ENCODE data around the gene THADA. TPM values are rescaled to one million over a fixed set of nuclear protein-coding genes. Genes with fewer than 3 reads are reported as not detected.
A peak's percentile ranks its signal among the peaks of the same experiment; 100 is the strongest.

The THADA gene
- total RNA-seq, 4 donors from 2014 or later: 31.2 to 68.8 (median 54.9) TPM

DNA sequence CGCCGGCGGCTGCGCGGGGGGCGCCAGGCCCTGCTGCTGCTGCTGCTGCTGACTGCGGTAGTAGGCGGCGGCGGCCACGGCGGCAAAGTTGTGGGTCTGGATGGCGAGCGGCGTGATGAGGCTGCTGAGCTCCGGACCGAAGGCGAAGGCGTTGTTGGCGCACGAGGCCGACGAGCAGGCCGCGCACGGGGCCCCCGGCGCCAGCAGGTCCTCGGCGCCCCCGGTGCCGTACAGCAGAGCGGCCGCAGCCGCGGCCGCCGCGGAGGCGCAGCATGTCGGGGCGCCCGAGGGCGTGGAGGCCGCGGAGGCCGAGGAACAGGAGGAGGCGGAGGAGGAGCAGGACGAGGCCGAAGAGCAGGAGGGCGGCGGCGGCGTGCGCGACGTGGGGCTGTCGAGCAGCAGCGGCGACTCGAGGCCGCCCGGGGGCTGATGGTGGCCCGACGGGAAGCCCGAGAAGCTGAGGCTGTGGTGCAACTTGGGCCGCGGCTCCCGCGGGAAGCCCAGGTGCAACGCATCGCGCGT is 371.2 kb downstream of the THADA start:
- DNase-seq: no peak
- no peak for TF ChIP-seq POLR2A (IDR thresholded peaks at IDR 0.05)
- TF ChIP-seq, protein P1, sequence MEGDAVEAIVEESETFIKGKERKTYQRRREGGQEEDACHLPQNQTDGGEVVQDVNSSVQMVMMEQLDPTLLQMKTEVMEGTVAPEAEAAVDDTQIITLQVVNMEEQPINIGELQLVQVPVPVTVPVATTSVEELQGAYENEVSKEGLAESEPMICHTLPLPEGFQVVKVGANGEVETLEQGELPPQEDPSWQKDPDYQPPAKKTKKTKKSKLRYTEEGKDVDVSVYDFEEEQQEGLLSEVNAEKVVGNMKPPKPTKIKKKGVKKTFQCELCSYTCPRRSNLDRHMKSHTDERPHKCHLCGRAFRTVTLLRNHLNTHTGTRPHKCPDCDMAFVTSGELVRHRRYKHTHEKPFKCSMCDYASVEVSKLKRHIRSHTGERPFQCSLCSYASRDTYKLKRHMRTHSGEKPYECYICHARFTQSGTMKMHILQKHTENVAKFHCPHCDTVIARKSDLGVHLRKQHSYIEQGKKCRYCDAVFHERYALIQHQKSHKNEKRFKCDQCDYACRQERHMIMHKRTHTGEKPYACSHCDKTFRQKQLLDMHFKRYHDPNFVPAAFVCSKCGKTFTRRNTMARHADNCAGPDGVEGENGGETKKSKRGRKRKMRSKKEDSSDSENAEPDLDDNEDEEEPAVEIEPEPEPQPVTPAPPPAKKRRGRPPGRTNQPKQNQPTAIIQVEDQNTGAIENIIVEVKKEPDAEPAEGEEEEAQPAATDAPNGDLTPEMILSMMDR (IDR thresholded peaks at IDR 0.05): no peak
- Histone ChIP-seq H3K4me3 (peak overlapping the region; percentile 90 to 94), H3K36me3 (no peaks in the 10 kb centered on the region), H3K9me3 (no peaks in the 10 kb centered on the region), H3K27ac (peak overlapping the region; percentile 98 to 99), H3K4me1 (peaks cover 0 to 7% of the 10 kb centered on the region in 2 donors), H3K27me3 (no peaks in the 10 kb centered on the region)
- intact Hi-C loops (cut with DNase I; ENCODE audit: low total_unique reads): loop anchor here (5.0 to 10.0 kb wide), 5 partner anchors 202 to 397 kb away; no protein-coding TSS in a partner anchor

DNA sequence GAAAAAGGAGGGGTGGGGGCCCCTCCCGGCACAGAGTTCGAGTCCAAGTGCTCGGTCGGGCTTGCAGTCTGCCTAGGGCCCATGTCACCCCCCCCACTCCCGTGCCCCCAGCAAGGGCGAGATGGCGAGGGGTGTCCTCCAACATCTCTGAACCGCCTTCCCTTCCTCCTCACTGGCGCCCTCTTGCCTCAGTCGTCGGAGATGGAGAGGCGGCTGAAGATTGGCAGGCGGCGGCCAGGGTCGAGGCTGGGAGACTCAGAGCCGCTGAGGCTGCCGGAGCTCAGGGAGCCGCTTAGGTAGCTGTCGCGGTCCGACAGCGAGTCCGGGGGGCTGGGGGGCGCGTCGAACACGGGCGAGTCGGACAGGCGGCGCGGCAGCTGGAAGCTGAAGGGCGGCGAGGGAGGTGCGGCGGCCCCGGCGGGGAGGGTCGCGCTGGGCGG is 371.7 kb downstream of the THADA start:
- TF ChIP-seq, protein P1 (IDR thresholded peaks at IDR 0.05): peak in 3 of 4 experiments; percentile 13 to 38 (median 35)
- TF ChIP-seq POLR2A (IDR thresholded peaks at IDR 0.05): peak in 1 of 2 donors; percentile 17
- Histone ChIP-seq H3K9me3 (no peaks in the 10 kb centered on the region), H3K36me3 (no peaks in the 10 kb centered on the region), H3K4me1 (peaks cover 0 to 9% of the 10 kb centered on the region in 2 donors), H3K27me3 (no peaks in the 10 kb centered on the region), H3K4me3 (peak overlapping the region; percentile 90 to 94), H3K27ac (peak overlapping the region; percentile 98 to 99)
- intact Hi-C loops (cut with DNase I; ENCODE audit: low total_unique reads): loop anchor here (5.0 to 10.0 kb wide), 3 partner anchors 202 to 261 kb away; no protein-coding TSS in a partner anchor
- DNase-seq: peak; percentile 74 to 77

DNA sequence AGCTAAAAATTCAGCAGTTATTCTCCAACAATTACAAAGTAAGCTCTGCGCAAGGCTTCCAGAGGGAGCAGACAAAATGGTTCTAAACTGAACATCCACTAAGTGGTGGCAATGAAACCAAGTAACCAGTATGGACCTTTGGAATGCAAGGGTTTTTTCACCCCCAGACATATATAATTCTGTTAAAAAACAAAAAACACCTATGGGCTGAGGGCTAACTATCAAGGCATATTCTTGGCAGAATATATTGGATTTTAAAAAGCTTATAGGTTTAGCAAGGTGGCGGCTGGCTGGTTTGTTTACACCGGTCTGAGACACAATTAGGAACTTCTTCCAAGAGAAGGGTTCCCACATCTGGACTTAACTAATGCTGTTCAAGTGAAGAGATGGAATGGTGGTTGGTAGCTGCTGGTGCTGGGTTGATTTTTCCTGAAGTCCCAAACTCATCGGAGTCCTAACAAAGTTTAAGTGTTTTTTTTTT is 372.3 kb downstream of the THADA start:
- DNase-seq: no peak
- intact Hi-C loops (cut with DNase I; ENCODE audit: low total_unique reads): loop anchor here (5.0 to 10.0 kb wide), 3 partner anchors 201 to 261 kb away; no protein-coding TSS in a partner anchor
- peak overlapping the region; percentile 98 to 99 for H3K27ac ChIP-seq
- no peaks in the 10 kb centered on the region for H3K27me3 ChIP-seq
- H3K36me3 ChIP-seq: no peaks in the 10 kb centered on the region
- H3K4me3 ChIP-seq: peak overlapping the region; percentile 90 to 94
- TF ChIP-seq, protein P1 (IDR thresholded peaks at IDR 0.05): no peak
- TF ChIP-seq POLR2A (IDR thresholded peaks at IDR 0.05): no peak
- peaks cover 0 to 10% of the 10 kb centered on the region in 2 donors for H3K4me1 ChIP-seq
- H3K9me3 ChIP-seq: no peaks in the 10 kb centered on the region

DNA sequence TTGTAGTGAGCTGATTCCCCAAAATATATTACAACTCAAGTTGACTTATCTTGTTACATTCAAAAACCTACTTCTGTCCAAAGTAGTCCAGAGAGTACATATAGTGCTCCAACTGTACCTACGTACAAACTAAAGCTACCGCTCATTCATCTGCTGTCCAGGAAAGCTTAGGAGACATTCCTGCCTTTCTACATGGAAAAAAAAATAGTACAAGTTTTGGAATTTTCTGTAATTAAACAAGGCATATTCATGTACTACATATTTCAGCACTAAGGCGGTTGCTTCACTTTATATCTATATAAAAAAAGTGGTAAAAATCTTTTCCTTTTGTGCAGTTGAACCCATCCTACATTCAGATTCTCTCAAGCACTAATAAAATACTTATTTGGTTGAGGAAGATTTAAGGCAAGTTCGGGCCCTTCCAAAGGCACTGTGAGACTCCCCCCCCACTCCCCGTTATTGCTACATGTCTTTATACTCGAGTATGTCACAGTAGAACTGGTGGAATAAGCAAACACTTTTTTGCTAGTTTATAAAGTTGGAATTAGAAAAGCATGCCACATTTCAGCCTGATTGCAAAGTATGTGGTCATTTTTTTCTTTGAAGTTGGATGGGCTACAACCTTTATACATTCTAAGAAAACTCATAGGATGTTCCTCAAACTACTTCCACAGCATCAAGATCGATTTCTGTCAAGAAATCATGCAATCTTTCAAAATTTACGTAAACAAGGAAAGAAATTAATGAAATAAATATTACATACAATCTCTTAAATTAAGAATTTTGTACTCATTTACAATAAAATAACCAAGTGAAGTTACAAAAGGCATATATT is 373.1 kb downstream of the THADA start:
- Histone ChIP-seq H3K9me3 (no peaks in the 10 kb centered on the region), H3K4me3 (peak overlapping the region; percentile 90 to 94), H3K27me3 (no peaks in the 10 kb centered on the region), H3K36me3 (no peaks in the 10 kb centered on the region), H3K4me1 (peaks cover 4 to 19% of the 10 kb centered on the region in 2 donors), H3K27ac (peak overlapping the region; percentile 98 to 99)
- TF ChIP-seq POLR2A (IDR thresholded peaks at IDR 0.05): no peak
- TF ChIP-seq, protein P1 (IDR thresholded peaks at IDR 0.05): no peak
- intact Hi-C loops (cut with DNase I; ENCODE audit: low total_unique reads): loop anchor here (5.0 to 10.0 kb wide), 3 partner anchors 200 to 262 kb away; no protein-coding TSS in a partner anchor
- no peak for DNase-seq
